HG03159 (cell line): Measurements from ENCODE around the gene NPAS3.
"Not testable (repeated sequence)": the region's sequence is repeated elsewhere in the genome, so short reads cannot be mapped to it uniquely, and the experiment has no call there.

Source experiments
- ATAC-seq: cut with Tn5 transposase; IDR thresholded peaks from one replicate; pipeline ENCODE4 v1.9.1; 2021; ENCODE audit warnings: mild to moderate bottlenecking, moderate library complexity; ENCODE audit not compliant: unreplicated experiment

NPAS3 gene

GRCh38 chr14:33065634-33066033 is 127.0 kb downstream of the NPAS3 start:
- ATAC-seq: no peak

GRCh38 chr14:33068040-33068439 is 129.4 kb downstream of the NPAS3 start:
- ATAC-seq: no peak

- ATAC-seq: no peak
Measured at GRCh38 chr14:33068626-33069025, 129.9 kb downstream of the NPAS3 start.

- ATAC-seq: no peak
Measured at GRCh38 chr14:33070475-33070874, 131.8 kb downstream of the NPAS3 start.

GRCh38 chr14:33073023-33073422 is 134.3 kb downstream of the NPAS3 start:
- ATAC-seq: no peak

- no peak for ATAC-seq
Measured at GRCh38 chr14:33081259-33081658, 142.6 kb downstream of the NPAS3 start.

- ATAC-seq: no peak
Measured at GRCh38 chr14:33085799-33086198, 147.1 kb downstream of the NPAS3 start.

- ATAC-seq: not testable (repeated sequence)
Measured at GRCh38 chr14:33088274-33088673, 149.6 kb downstream of the NPAS3 start.

- no peak for ATAC-seq
Measured at GRCh38 chr14:33098016-33098415, 159.3 kb downstream of the NPAS3 start.

- ATAC-seq: no peak
Measured at GRCh38 chr14:33103489-33103888, 164.8 kb downstream of the NPAS3 start.

GRCh38 chr14:33103966-33104365 is 165.3 kb downstream of the NPAS3 start:
- no peak for ATAC-seq

GRCh38 chr14:33110737-33111443 is 172.2 kb downstream of the NPAS3 start:
- ATAC-seq: no peak

GRCh38 chr14:33114331-33114730 is 175.7 kb downstream of the NPAS3 start:
- no peak for ATAC-seq

GRCh38 chr14:33118668-33119067 is 180.0 kb downstream of the NPAS3 start:
- ATAC-seq: no peak

GRCh38 chr14:33120341-33120740 is 181.7 kb downstream of the NPAS3 start:
- ATAC-seq: no peak

- no peak for ATAC-seq
Measured at GRCh38 chr14:33120966-33121365, 182.3 kb downstream of the NPAS3 start.

- ATAC-seq: no peak
Measured at GRCh38 chr14:33123281-33123680, 184.6 kb downstream of the NPAS3 start.

- ATAC-seq: no peak
Measured at GRCh38 chr14:33126433-33126832, 187.8 kb downstream of the NPAS3 start.

- ATAC-seq: no peak
Measured at GRCh38 chr14:33127531-33127930, 188.9 kb downstream of the NPAS3 start.

GRCh38 chr14:33131801-33132200 is 193.1 kb downstream of the NPAS3 start:
- no peak for ATAC-seq

GRCh38 chr14:33134162-33134561 is 195.5 kb downstream of the NPAS3 start:
- ATAC-seq: no peak

GRCh38 chr14:33134975-33135374 is 196.3 kb downstream of the NPAS3 start:
- no peak for ATAC-seq
